ACC112 (cell line): ENCODE measurements around the gene SPATA25.
"Not testable (repeated sequence)": the region's sequence is repeated elsewhere in the genome, so short reads cannot be mapped to it uniquely, and the experiment has no call there.

Source experiments
- H2AFZ ChIP-seq: fragments of 200-600 bp; sonication (generic); one replicate; pipeline ENCODE4 v1.6.0; 2017; ENCODE audit warnings: antibody characterized with exemption, low read length; ENCODE audit not compliant: unreplicated experiment
- H3K27ac ChIP-seq: fragments of 200-600 bp; sonication (generic); 2 replicates; pipeline ENCODE4 v1.5.1; 2014; ENCODE audit warnings: low read depth, mild to moderate bottlenecking, antibody characterized with exemption, low read length, moderate library complexity
- H3K27me3 ChIP-seq: fragments of 200-600 bp; sonication (generic); 2 replicates; pipeline ENCODE4 v1.6.1; 2014; ENCODE audit warnings: mild to moderate bottlenecking, antibody characterized with exemption, low read length, moderate library complexity, mixed read lengths; ENCODE audit not compliant: insufficient read depth
- H3K36me3 ChIP-seq: fragments of 200-600 bp; sonication (generic); 2 replicates; pipeline ENCODE4 v1.6.1; 2016; ENCODE audit warnings: mild to moderate bottlenecking, antibody characterized with exemption, low read length, moderate library complexity, mixed read lengths; ENCODE audit not compliant: insufficient read depth
- H3K4me1 ChIP-seq: fragments of 200-600 bp; sonication (generic); one replicate; pipeline ENCODE4 v1.6.1; 2016; ENCODE audit warnings: low read length, mixed read lengths; ENCODE audit not compliant: insufficient read depth, unreplicated experiment, control insufficient read depth
- H3K4me3 ChIP-seq: fragments of 200-600 bp; sonication (generic); 2 replicates; pipeline ENCODE4 v1.5.1; 2014; ENCODE audit warnings: mild to moderate bottlenecking, low read depth, low read length
- H3K79me2 ChIP-seq: fragments of 200-600 bp; sonication (generic); one replicate; pipeline ENCODE4 v1.6.0; 2016; ENCODE audit warnings: low read length; ENCODE audit not compliant: control insufficient read depth, unreplicated experiment, insufficient read depth

The SPATA25 gene

DNA sequence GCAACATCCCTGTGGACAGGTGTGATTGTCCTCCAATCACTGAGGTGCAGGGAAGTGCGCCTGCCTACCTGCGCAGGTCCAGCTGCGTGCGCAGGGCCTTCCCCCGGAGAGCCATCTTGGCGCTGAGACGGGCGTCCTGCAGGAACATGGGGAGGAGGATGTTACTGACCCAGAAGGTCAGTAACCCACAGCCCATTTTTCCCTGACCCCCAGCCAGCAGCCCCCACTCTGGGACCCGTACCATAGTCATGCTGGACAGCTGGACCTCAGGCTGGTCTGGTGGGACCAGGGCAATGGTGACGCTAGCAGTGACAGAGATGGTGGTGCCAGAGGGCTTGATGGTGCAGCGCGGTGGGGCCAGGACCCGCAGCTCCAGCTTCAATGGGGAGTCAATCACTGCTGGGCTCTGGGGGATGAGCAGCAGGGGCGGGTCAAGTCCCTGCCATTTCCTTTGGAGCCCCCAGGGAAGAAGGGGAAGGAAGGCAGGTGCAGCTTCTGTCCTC, 14.8 kb upstream of the SPATA25 start:
- Histone ChIP-seq H2AFZ (no peak overlapping the region), H3K27ac (no peak overlapping the region), H3K79me2 (no peaks in the 10 kb centered on the region), H3K27me3 (no peaks in the 10 kb centered on the region), H3K4me1 (peaks cover 7% of the 10 kb centered on the region), H3K4me3 (no peak overlapping the region), H3K36me3 (no peaks in the 10 kb centered on the region; the same call in 1 of the 2 replicates)

DNA sequence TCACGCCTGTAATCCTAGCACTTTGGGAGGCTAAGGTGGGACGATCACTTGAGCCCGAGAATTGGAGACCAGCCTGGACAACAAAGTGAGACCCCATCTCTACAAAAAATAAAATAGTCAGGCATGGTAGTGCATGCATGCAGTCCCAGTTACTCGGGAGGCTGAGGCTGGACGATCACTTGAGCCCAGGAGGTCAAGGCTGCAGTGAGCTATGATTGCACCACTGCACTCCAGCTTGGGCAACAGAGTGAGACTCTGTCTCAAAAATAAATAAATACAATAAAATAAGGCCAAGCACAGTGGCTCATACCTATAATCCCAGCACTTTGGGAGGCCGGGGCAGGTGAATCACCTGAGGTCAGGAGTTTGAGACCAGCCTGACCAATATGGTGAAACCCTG, 13.9 kb upstream of the SPATA25 start:
- H3K79me2 ChIP-seq, H2AFZ ChIP-seq, H3K27ac ChIP-seq, H3K4me3 ChIP-seq, H3K4me1 ChIP-seq, H3K36me3 ChIP-seq, H3K27me3 ChIP-seq: not testable (repeated sequence)

DNA sequence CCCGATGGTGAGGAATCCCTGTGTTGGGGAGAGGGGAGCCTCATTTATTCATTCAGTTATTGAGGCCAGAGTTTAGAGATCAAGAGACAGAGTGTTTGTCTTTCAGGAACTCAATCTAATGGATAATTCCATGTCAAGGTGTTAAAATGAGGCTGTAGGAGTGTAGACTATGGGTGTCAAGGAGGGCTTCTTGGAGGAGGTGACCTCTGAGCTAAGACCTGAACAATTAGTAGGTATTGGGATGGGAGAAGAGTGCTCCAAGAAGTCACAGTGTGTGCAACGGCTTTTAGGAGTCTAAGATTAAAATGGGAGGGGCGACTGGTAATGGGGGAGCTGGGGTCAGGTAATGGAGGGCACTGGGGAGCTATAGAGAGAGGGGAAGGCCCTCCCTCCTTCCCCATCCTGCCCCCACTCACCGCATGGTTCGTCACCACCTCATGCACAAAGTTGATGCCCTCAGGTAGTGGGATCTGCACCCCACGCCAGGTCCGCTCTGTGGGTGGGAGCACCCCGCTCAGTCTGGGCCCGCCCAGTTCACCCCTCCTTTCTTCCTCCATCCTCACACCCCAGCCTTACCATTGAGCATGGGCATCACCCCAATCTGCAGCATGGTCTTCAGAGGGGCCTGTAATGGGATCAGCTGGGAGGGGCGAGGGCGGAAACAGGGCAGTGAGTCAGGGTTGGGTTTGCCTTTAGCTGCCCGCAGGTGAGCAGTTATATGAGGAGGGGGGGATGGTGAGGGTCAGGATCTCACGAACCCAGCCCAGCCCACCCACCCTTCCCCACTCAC, 11.8 kb upstream of the SPATA25 start:
- Histone ChIP-seq H3K27me3 (no peaks in the 10 kb centered on the region), H3K4me3 (no peak overlapping the region), H3K79me2 (no peaks in the 10 kb centered on the region), H2AFZ (no peak overlapping the region), H3K4me1 (no peaks in the 10 kb centered on the region), H3K36me3 (peaks cover 6% of the 10 kb centered on the region; the same call in 1 of the 2 replicates), H3K27ac (no peak overlapping the region)

DNA sequence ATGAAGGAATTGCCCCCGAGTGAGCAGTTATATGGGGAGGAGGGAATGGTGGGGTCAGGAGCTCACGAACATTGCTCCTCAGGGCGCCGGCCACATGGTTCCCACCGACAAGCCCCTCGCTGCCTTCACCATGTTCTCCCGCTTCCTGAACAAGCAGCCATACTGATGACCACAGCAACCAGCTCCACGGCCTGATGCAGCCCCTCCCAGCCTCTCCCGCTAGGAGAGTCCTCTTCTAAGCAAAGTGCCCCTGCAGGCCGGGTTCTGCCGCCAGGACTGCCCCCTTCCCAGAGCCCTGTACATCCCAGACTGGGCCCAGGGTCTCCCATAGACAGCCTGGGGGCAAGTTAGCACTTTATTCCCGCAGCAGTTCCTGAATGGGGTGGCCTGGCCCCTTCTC, 10.9 kb upstream of the SPATA25 start:
- no peaks in the 10 kb centered on the region for H3K27me3 ChIP-seq

DNA sequence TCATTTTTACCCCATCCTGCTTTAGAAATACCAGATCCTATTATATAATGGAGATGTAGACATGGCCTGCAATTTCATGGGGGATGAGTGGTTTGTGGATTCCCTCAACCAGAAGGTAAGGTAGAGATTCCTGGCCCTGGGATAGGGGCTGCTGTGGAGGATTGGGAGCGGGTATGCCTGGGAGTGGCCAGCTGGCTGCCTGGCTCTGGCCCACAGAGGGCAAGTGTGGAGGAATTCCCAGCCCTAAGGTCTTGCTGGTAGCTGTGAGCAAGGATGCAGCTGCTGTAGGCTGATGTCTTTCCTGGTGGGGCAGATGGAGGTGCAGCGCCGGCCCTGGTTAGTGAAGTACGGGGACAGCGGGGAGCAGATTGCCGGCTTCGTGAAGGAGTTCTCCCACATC, 10.3 kb upstream of the SPATA25 start:
- no peaks in the 10 kb centered on the region for H3K27me3 ChIP-seq
- peaks cover under 1% of the 10 kb centered on the region for H3K4me1 ChIP-seq
- H3K79me2 ChIP-seq, result no peaks in the 10 kb centered on the region
- no peak overlapping the region for H3K4me3 ChIP-seq
- peaks cover 6% of the 10 kb centered on the region; the same call in 1 of the 2 replicates for H3K36me3 ChIP-seq
- no peak overlapping the region for H2AFZ ChIP-seq
- no peak overlapping the region for H3K27ac ChIP-seq

More for the DNA sequence above, 10.9 kb upstream of the SPATA25 start:
- H3K4me1 ChIP-seq, result no peaks in the 10 kb centered on the region
- H3K4me3 ChIP-seq, result no peak overlapping the region
- no peak overlapping the region for H3K27ac ChIP-seq
- peaks cover 6% of the 10 kb centered on the region; the same call in 1 of the 2 replicates for H3K36me3 ChIP-seq
- H2AFZ ChIP-seq, result no peak overlapping the region
- H3K79me2 ChIP-seq, result no peaks in the 10 kb centered on the region

DNA sequence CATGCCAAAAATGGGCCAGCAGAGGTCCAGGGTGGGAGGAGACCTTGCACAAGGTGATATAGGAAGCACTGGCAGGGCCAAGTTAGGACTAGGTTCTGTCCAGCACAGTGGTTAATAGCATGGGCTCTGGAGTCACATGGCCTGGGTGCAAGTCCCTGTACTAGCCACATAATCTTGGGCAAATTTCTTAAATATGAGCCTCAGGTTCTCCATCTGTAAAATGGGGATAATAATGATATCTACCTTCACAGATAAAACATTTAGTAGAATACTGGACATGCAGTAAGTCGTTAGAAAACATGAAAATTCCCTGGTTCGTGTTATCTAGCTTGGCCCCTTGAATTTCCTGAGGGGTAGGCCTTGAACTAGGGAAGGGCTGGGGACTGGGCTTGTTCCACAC, 9.9 kb upstream of the SPATA25 start:
- Histone ChIP-seq H3K4me3 (no peak overlapping the region), H3K27ac (no peak overlapping the region), H3K36me3 (peaks cover 6% of the 10 kb centered on the region; the same call in 1 of the 2 replicates), H2AFZ (no peak overlapping the region), H3K4me1 (peaks cover 4% of the 10 kb centered on the region), H3K79me2 (no peaks in the 10 kb centered on the region), H3K27me3 (no peaks in the 10 kb centered on the region)

DNA sequence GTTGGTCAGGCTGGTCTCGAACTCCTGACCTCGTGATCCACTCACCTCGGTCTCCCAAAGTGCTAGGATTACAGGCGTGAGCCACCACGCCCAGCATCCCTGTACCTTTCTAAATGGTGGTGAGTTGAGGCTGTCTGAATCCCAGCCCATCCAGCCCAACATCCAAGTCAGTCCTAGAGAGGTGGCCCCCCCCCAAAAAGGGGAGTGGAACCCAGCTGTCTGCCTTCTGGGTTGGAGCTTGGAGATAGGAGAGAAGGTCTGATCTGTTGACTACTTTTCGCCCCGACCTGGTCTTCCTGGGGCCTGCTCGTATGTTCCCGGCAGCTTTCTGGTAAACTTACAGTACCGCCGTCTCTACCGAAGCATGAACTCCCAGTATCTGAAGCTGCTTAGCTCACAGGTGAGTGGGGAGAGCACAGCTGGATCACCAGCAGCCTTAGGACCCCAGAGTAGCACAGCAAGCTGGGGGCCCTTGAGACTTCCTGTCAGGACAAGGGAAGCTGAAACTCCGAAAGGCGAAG, 9.3 kb upstream of the SPATA25 start:
- Histone ChIP-seq H3K79me2 (peaks cover 4% of the 10 kb centered on the region), H3K27ac (no peak overlapping the region), H3K4me3 (no peak overlapping the region), H3K36me3 (peaks cover 6% of the 10 kb centered on the region; the same call in 1 of the 2 replicates), H2AFZ (no peak overlapping the region), H3K4me1 (peaks cover 8% of the 10 kb centered on the region), H3K27me3 (no peaks in the 10 kb centered on the region)

DNA sequence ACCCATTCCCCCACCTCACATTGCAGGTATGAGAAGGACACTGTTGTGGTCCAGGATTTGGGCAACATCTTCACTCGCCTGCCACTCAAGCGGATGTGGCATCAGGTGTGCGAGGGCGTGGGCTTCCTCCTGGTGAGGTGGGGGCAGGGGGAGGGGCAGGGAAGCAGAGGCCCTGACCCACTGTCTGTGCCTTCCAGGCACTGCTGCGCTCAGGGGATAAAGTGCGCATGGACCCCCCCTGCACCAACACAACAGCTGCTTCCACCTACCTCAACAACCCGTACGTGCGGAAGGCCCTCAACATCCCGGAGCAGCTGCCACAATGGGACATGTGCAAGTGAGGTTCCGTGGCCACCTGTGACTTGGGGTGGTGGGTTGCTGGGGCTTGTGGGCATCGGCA, 7.4 kb upstream of the SPATA25 start:
- H3K36me3 ChIP-seq, result peaks cover 6% of the 10 kb centered on the region; the same call in 1 of the 2 replicates
- peaks cover 8% of the 10 kb centered on the region for H3K4me1 ChIP-seq
- no peak overlapping the region for H3K27ac ChIP-seq
- no peak overlapping the region for H3K4me3 ChIP-seq
- H3K79me2 ChIP-seq, result peaks cover 5% of the 10 kb centered on the region
- no peak overlapping the region for H2AFZ ChIP-seq
- H3K27me3 ChIP-seq, result no peaks in the 10 kb centered on the region

DNA sequence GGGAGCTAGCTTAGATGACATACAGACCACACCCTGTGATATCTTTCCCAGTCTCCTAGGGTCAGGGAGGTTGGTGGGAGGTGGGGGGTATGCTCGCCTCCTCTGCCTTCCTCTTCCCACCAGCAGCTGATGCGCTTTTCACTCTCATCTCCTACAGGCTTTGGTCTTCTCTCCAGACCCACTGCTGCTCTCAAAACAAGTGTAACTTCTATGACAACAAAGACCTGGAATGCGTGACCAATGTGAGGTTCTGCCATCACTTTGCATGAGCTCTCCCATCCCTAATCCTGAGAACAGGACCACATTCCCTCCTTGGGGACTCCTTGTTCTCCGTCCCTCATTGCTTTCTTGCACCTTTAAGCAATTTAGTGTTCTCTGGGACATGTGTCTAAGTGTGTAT, 6.4 kb upstream of the SPATA25 start:
- no peak overlapping the region for H2AFZ ChIP-seq
- peaks cover 8% of the 10 kb centered on the region for H3K4me1 ChIP-seq
- H3K27me3 ChIP-seq, result no peaks in the 10 kb centered on the region
- H3K4me3 ChIP-seq, result no peak overlapping the region
- peaks cover 6% of the 10 kb centered on the region; the same call in 1 of the 2 replicates for H3K36me3 ChIP-seq
- H3K79me2 ChIP-seq, result peaks cover 5% of the 10 kb centered on the region
- H3K27ac ChIP-seq, result no peak overlapping the region

DNA sequence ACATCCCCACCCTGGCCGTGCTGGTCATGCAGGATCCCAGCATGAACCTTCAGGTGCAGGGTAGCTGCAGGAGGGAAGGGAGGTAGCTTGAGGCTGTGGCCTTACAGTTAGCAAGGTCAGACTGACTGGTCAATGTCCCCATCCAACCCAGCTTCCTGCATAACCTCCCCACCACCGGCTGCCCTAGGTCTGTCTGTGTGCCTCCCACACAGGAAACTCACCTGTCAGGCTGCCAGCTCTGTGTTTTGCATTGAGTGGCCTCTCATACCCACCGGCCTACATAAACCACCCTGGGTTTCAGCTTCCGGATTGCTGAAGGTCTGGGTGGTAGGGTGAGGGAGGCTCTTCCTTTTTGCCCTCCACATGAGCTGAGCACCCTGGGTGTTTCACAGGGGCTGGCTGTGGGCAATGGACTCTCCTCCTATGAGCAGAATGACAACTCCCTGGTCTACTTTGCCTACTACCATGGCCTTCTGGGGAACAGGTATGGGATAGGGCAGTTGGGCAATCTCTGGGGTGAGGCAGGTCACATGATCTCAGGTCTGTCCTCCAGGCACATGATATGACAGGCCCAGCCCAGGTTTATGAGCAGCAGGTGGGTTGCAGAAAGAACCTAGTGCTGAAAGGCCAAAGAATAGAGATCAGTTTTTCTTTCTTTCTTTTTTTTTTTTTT, 5.5 kb upstream of the SPATA25 start:
- Histone ChIP-seq H3K79me2 (peaks cover 5% of the 10 kb centered on the region), H3K4me3 (no peak overlapping the region)

More for the DNA sequence above, 5.5 kb upstream of the SPATA25 start:
- H3K4me1 ChIP-seq, result peaks cover 8% of the 10 kb centered on the region
- H3K27ac ChIP-seq, result no peak overlapping the region
- H3K27me3 ChIP-seq, result no peaks in the 10 kb centered on the region
- H2AFZ ChIP-seq, result no peak overlapping the region
- H3K36me3 ChIP-seq, result peaks cover 6% of the 10 kb centered on the region; the same call in 1 of the 2 replicates
